H9 (cell line): ENCODE data around the gene PTTG2. TPM values are rescaled to one million over a fixed set of nuclear protein-coding genes. Genes with fewer than 3 reads are reported as not detected.

Source experiments
- DNase-seq: peaks from one replicate; pipeline ENCODE4 v3.0.0-alpha.2; 2017
- H2AFZ ChIP-seq: one replicate; pipeline ENCODE4 v1.6.1; 2013; ENCODE audit warnings: mild to moderate bottlenecking, low read length, control low read depth, moderate library complexity
- H2AK5ac ChIP-seq: 2 replicates; pipeline ENCODE4 v1.6.1; 2013; ENCODE audit warnings: low read length, control low read depth, mixed read lengths; ENCODE audit not compliant: insufficient read length
- H2BK120ac ChIP-seq: one replicate; pipeline ENCODE4 v1.6.1; 2013; ENCODE audit warnings: low read depth, mild to moderate bottlenecking, low read length, control low read depth, inconsistent platforms; ENCODE audit not compliant: poor library complexity, severe bottlenecking
- H2BK12ac ChIP-seq: 2 replicates; pipeline ENCODE4 v1.6.1; 2013; ENCODE audit warnings: low read length, control low read depth, mixed read lengths, low read depth; ENCODE audit not compliant: insufficient read length
- H2BK15ac ChIP-seq: 2 replicates; pipeline ENCODE4 v1.6.1; 2013; ENCODE audit warnings: low read depth, low read length, control low read depth
- H2BK20ac ChIP-seq: one replicate; pipeline ENCODE4 v1.6.1; 2013; ENCODE audit warnings: low read depth, mild to moderate bottlenecking, low read length, control low read depth, inconsistent platforms; ENCODE audit not compliant: poor library complexity, severe bottlenecking
- H2BK5ac ChIP-seq: 2 replicates; pipeline ENCODE4 v1.6.1; 2013; ENCODE audit warnings: low read length, control low read depth, mixed read lengths; ENCODE audit not compliant: insufficient read length
- H3K14ac ChIP-seq: 2 replicates; pipeline ENCODE4 v1.6.1; 2013; ENCODE audit warnings: low read length, control low read depth; ENCODE audit not compliant: insufficient read depth
- H3K18ac ChIP-seq: 2 replicates; pipeline ENCODE4 v1.6.1; 2013; ENCODE audit warnings: low read depth, mild to moderate bottlenecking, mixed read lengths, low read length, control low read depth; ENCODE audit not compliant: insufficient read length
- H3K23ac ChIP-seq: 2 replicates; pipeline ENCODE4 v1.6.1; 2013; ENCODE audit warnings: low read length, control low read depth, mixed read lengths, low read depth; ENCODE audit not compliant: insufficient read length
- H3K23me2 ChIP-seq: 2 replicates; pipeline ENCODE4 v1.6.1; 2013; ENCODE audit warnings: low read depth, mild to moderate bottlenecking, mixed read lengths, low read length, control low read depth; ENCODE audit not compliant: insufficient read length, poor library complexity, severe bottlenecking
- H3K27ac ChIP-seq: 2 replicates; pipeline ENCODE4 v1.5.1; 2013; ENCODE audit warnings: low read length, control low read depth, mixed read lengths, low read depth; ENCODE audit not compliant: insufficient read length
- H3K27me3 ChIP-seq: 2 replicates; pipeline ENCODE4 v1.6.1; 2013; ENCODE audit warnings: low read length, control low read depth, inconsistent platforms; ENCODE audit not compliant: insufficient read depth
- H3K4ac ChIP-seq: 2 replicates; pipeline ENCODE4 v1.6.1; 2013; ENCODE audit warnings: low read depth, mild to moderate bottlenecking, control low read depth, inconsistent platforms, low read length, moderate library complexity
- H3K4me1 ChIP-seq: 2 replicates; pipeline ENCODE4 v1.6.1; 2013; ENCODE audit warnings: low read length, control low read depth, inconsistent platforms; ENCODE audit not compliant: insufficient read depth
- H3K4me2 ChIP-seq: 2 replicates; pipeline ENCODE4 v1.6.1; 2013; ENCODE audit warnings: low read length, control low read depth, mixed read lengths; ENCODE audit not compliant: insufficient read length, insufficient read depth
- H3K56ac ChIP-seq: 2 replicates; pipeline ENCODE4 v1.6.1; 2013; ENCODE audit warnings: low read depth, mild to moderate bottlenecking, mixed read lengths, low read length, control low read depth; ENCODE audit not compliant: insufficient read length
- H3K79me1 ChIP-seq: 2 replicates; pipeline ENCODE4 v1.6.1; 2013; ENCODE audit warnings: low read depth, mild to moderate bottlenecking, moderate library complexity, low read length, control low read depth, inconsistent platforms; ENCODE audit not compliant: insufficient read depth, poor library complexity, severe bottlenecking
- H3K79me2 ChIP-seq: 2 replicates; pipeline ENCODE4 v1.6.1; 2013; ENCODE audit warnings: low read length, control low read depth, inconsistent platforms; ENCODE audit not compliant: insufficient read depth
- H3K9ac ChIP-seq: 2 replicates; pipeline ENCODE4 v1.6.1; 2013; ENCODE audit warnings: low read length, control low read depth, mixed read lengths; ENCODE audit not compliant: insufficient read length; ENCODE audit errors: extremely low read depth
- H3K9me3 ChIP-seq: one replicate; pipeline ENCODE4 v1.6.1; 2013; ENCODE audit warnings: low read depth, low read length, inconsistent platforms; ENCODE audit not compliant: control insufficient read depth
- H3T11ph ChIP-seq: one replicate; pipeline ENCODE4 v1.6.1; 2013; ENCODE audit warnings: mild to moderate bottlenecking, low read length, control low read depth, inconsistent platforms
- H4K20me1 ChIP-seq: one replicate; pipeline ENCODE4 v1.6.1; 2013; ENCODE audit not compliant: control insufficient read depth, insufficient read length, insufficient read depth
- H4K5ac ChIP-seq: 2 replicates; pipeline ENCODE4 v1.6.1; 2013; ENCODE audit warnings: low read depth, mild to moderate bottlenecking, mixed read lengths, low read length, control low read depth; ENCODE audit not compliant: insufficient read length
- H4K8ac ChIP-seq: replicated peaks from 2 replicates; pipeline ENCODE4 v1.6.1; 2013; ENCODE audit warnings: low read length, control low read depth, mixed read lengths, low read depth; ENCODE audit not compliant: insufficient read length
- H4K91ac ChIP-seq: 2 replicates; pipeline ENCODE4 v1.6.1; 2013; ENCODE audit warnings: low read depth, mild to moderate bottlenecking, moderate library complexity, mixed read lengths, low read length, control low read depth; ENCODE audit not compliant: insufficient read length
- H3K27ac Mint-ChIP-seq, 3 experiments: 2 replicates in 2 of 3; 3 replicates in 1 of 3; pipeline ENCODE4 v1.8.0; 2020 to 2021; ENCODE audit warnings: mixed read lengths in 3 of 3, mild to moderate bottlenecking in 1 of 3, moderate library complexity in 1 of 3
- H3K27me3 Mint-ChIP-seq: 2 replicates; pipeline ENCODE4 v1.8.0; 2021; ENCODE audit warnings: low read depth, mild to moderate bottlenecking, moderate library complexity, mixed read lengths
- H3K36me3 Mint-ChIP-seq, 3 experiments: 2 replicates in 2 of 3; 3 replicates in 1 of 3; pipeline ENCODE4 v1.8.0; 2020 to 2021; ENCODE audit warnings: low read depth in 3 of 3, mixed read lengths in 3 of 3; ENCODE audit not compliant: insufficient read depth in 1 of 3
- H3K4me1 Mint-ChIP-seq, 2 experiments: 2 replicates each; pipeline ENCODE4 v1.8.0; 2020; ENCODE audit warnings: mixed read lengths in 2 of 2
- H3K4me3 Mint-ChIP-seq, 2 experiments: 2 replicates in 1 of 2; 3 replicates in 1 of 2; pipeline ENCODE4 v1.8.0; 2020 to 2021; ENCODE audit warnings: mild to moderate bottlenecking in 2 of 2, mixed read lengths in 2 of 2, moderate library complexity in 1 of 2
- H3K9me3 Mint-ChIP-seq, 2 experiments: 2 replicates in 1 of 2; 3 replicates in 1 of 2; pipeline ENCODE4 v1.8.0; 2020; ENCODE audit warnings: mild to moderate bottlenecking in 2 of 2, mixed read lengths in 2 of 2, moderate library complexity in 1 of 2
- WGBS: extraction: QIAGEN DNeasy Blood & Tissue Kit; methylation state at CpG from one replicate; pipeline ENCODE4 v1.1.7; 2013; ENCODE audit warnings: missing lambda C conversion rate, low lambda C conversion rate, mixed read lengths; ENCODE audit not compliant: insufficient read length; ENCODE audit errors: extremely low coverage; 5-methylcytosine and 5-hydroxymethylcytosine counted together
- total RNA-seq: library from RNA; stranded (reverse); gene quantifications from 2 replicates; pipeline ENCODE4 v1.2.1, GENCODE V29; 2021
- TF ChIP-seq, protein P1 (sequence below): fragments of 200-600 bp; sonication (generic); conservative IDR thresholded peaks from 3 replicates; pipeline ENCODE4 v1.8.0; 2021; ENCODE audit warnings: antibody characterized with exemption, mild to moderate bottlenecking

PTTG2 gene
- total RNA-seq, 1 experiment from 2014 or later, result not detected

DNA sequence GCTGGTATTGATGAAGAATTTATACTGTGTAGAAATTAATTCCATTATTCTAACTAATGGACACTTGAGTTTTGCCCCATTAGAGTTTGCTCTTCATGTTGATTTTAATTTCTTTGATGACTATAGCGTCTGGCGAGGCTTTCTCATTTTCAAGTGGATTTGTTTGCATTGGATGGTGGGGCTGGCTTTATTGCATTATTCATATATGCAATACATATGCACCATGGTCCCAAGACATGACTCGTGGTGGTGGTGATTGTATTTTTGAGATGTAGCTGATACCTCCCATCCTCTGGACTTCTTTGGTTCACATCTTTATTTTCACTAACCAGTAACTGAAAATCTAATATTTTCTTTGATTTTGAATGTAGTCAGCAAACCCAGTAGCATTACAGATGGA is 39.8 kb downstream of the PTTG2 start:
- no peaks in the 10 kb centered on the region for H3K27me3 Mint-ChIP-seq
- no peak overlapping the region for H2BK5ac ChIP-seq
- H3K4me1 Mint-ChIP-seq, result peaks cover 55 to 65% of the 10 kb centered on the region in 2 experiments
- no peak overlapping the region for H4K91ac ChIP-seq
- H3K27ac ChIP-seq, result no peak overlapping the region
- no peaks in the 10 kb centered on the region; a peak in 1 of 7 replicates for H3K36me3 Mint-ChIP-seq
- no peaks in the 10 kb centered on the region for H3K27me3 ChIP-seq
- no peak overlapping the region for H3K14ac ChIP-seq
- no peak overlapping the region for H3T11ph ChIP-seq
- no peak overlapping the region for H3K4me2 ChIP-seq
- H4K20me1 ChIP-seq, result no peaks in the 10 kb centered on the region
- H3K9me3 ChIP-seq, result no peaks in the 10 kb centered on the region
- H3K4ac ChIP-seq, result no peak overlapping the region
- DNase-seq, result no peak
- H2BK20ac ChIP-seq, result no peak overlapping the region
- no peak overlapping the region for H2AK5ac ChIP-seq
- H3K56ac ChIP-seq, result no peak overlapping the region
- no peaks in the 10 kb centered on the region for H3K79me1 ChIP-seq
- no peak overlapping the region for H3K18ac ChIP-seq
- H3K9ac ChIP-seq, result no peak overlapping the region
- no peak overlapping the region for H2AFZ ChIP-seq
- TF ChIP-seq, protein P1, sequence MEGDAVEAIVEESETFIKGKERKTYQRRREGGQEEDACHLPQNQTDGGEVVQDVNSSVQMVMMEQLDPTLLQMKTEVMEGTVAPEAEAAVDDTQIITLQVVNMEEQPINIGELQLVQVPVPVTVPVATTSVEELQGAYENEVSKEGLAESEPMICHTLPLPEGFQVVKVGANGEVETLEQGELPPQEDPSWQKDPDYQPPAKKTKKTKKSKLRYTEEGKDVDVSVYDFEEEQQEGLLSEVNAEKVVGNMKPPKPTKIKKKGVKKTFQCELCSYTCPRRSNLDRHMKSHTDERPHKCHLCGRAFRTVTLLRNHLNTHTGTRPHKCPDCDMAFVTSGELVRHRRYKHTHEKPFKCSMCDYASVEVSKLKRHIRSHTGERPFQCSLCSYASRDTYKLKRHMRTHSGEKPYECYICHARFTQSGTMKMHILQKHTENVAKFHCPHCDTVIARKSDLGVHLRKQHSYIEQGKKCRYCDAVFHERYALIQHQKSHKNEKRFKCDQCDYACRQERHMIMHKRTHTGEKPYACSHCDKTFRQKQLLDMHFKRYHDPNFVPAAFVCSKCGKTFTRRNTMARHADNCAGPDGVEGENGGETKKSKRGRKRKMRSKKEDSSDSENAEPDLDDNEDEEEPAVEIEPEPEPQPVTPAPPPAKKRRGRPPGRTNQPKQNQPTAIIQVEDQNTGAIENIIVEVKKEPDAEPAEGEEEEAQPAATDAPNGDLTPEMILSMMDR, result no peak
- no peak overlapping the region for H2BK15ac ChIP-seq
- no peak overlapping the region for H3K27ac Mint-ChIP-seq
- H3K23ac ChIP-seq, result no peak overlapping the region
- H3K79me2 ChIP-seq, result no peaks in the 10 kb centered on the region; the same call in 1 of the 2 replicates
- peaks cover 3% of the 10 kb centered on the region; the same call in 1 of the 2 replicates for H3K4me1 ChIP-seq
- WGBS, result no CpG with 5 or more reads among the region's 3 CpGs
- H3K23me2 ChIP-seq, result no peaks in the 10 kb centered on the region
- no peak overlapping the region for H4K5ac ChIP-seq
- H2BK120ac ChIP-seq, result no peak overlapping the region
- no peak overlapping the region for H4K8ac ChIP-seq
- no peak overlapping the region for H2BK12ac ChIP-seq
- no peak overlapping the region for H3K4me3 Mint-ChIP-seq
- H3K9me3 Mint-ChIP-seq, result no peaks in the 10 kb centered on the region
